Measurements from ENCODE around the gene PGF. TPM values are rescaled to one million over a fixed set of nuclear protein-coding genes. Genes with fewer than 3 reads are reported as not detected.
A peak's percentile ranks its signal among the peaks of the same experiment; 100 is the strongest.

The PGF gene
- polyA plus RNA-seq, 1 donor (not counting 4 experiments of a cell fraction or from before 2014, with no cell fraction given): 16.5 TPM

- Histone ChIP-seq H2AFZ (ENCODE audit: control insufficient read depth, low read length) (no peak overlapping the region), H3K4me2 (ENCODE audit: control insufficient read depth, extremely low read depth, insufficient read depth, low read depth, low read length) (no peak overlapping the region), H3K4me1 (ENCODE audit: control insufficient read depth, extremely low read depth, insufficient read depth, low read length) (peaks cover 6% of the 10 kb centered on the region), H4K20me1 (ENCODE audit: control insufficient read depth, extremely low read depth, insufficient read depth, low read length) (no peaks in the 10 kb centered on the region), H3K9ac (ENCODE audit: control insufficient read depth, extremely low read depth, insufficient read depth, low read length) (no peak overlapping the region), H3K27ac (ENCODE audit: control insufficient read depth, insufficient read depth, low read length) (no peak overlapping the region), H3K27me3 (ENCODE audit: control insufficient read depth, extremely low read depth, insufficient read depth, low read length) (no peaks in the 10 kb centered on the region), H3K9me3 (ENCODE audit: control insufficient read depth, low read depth, low read length) (no peaks in the 10 kb centered on the region), H3K79me2 (ENCODE audit: control insufficient read depth, insufficient read depth, low read length) (no peaks in the 10 kb centered on the region), H3K36me3 (ENCODE audit: control insufficient read depth in 2 of 2, extremely low read depth in 1 of 2, insufficient read depth in 2 of 2, low read length in 2 of 2) (peaks cover under 1 to 2% of the 10 kb centered on the region in 2 experiments), H3K4me3 (ENCODE audit: control insufficient read depth in 2 of 3, extremely low read depth in 1 of 3, insufficient read depth in 2 of 3, low read depth in 1 of 3, low read length in 3 of 3) (no peak overlapping the region), H3K9me1 (ENCODE audit: control insufficient read depth, extremely low read depth, insufficient read depth, low read length) (no peaks in the 10 kb centered on the region)
- FAIRE-seq: no peak
- dilution Hi-C loops (cut with MboI; ENCODE audit: extremely low pct_ligation_motif_present, low sequenced_read_pairs): no loop called here
- TF ChIP-seq, protein P1, sequence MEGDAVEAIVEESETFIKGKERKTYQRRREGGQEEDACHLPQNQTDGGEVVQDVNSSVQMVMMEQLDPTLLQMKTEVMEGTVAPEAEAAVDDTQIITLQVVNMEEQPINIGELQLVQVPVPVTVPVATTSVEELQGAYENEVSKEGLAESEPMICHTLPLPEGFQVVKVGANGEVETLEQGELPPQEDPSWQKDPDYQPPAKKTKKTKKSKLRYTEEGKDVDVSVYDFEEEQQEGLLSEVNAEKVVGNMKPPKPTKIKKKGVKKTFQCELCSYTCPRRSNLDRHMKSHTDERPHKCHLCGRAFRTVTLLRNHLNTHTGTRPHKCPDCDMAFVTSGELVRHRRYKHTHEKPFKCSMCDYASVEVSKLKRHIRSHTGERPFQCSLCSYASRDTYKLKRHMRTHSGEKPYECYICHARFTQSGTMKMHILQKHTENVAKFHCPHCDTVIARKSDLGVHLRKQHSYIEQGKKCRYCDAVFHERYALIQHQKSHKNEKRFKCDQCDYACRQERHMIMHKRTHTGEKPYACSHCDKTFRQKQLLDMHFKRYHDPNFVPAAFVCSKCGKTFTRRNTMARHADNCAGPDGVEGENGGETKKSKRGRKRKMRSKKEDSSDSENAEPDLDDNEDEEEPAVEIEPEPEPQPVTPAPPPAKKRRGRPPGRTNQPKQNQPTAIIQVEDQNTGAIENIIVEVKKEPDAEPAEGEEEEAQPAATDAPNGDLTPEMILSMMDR (optimal IDR thresholded peaks at IDR 0.05 in 1 of 3, IDR thresholded peaks at IDR 0.05 in 1 of 3, conservative IDR thresholded peaks at IDR 0.05 in 1 of 3; ENCODE audit: extremely low read depth in 1 of 3, insufficient read depth in 2 of 3, low read length in 3 of 3): no peak
- no peak for TF ChIP-seq EZH2 (IDR thresholded peaks at IDR 0.05; ENCODE audit: low read length)
- DNase-seq (ENCODE audit: low read depth, low spot score): no peak
These were observed 43.7 kb downstream of the PGF start for GRCh38 chr14:74911704-74912103.

GRCh38 chr14:74911221-74911620 is 44.2 kb downstream of the PGF start:
- peaks cover 6% of the 10 kb centered on the region for H3K4me1 ChIP-seq (ENCODE audit: control insufficient read depth, extremely low read depth, insufficient read depth, low read length)
- no peaks in the 10 kb centered on the region for H3K9me1 ChIP-seq (ENCODE audit: control insufficient read depth, extremely low read depth, insufficient read depth, low read length)
- H3K79me2 ChIP-seq (ENCODE audit: control insufficient read depth, insufficient read depth, low read length): no peaks in the 10 kb centered on the region
- no peak overlapping the region for H2AFZ ChIP-seq (ENCODE audit: control insufficient read depth, low read length)
- peaks cover 4 to 5% of the 10 kb centered on the region in 2 experiments for H3K36me3 ChIP-seq (ENCODE audit: control insufficient read depth in 2 of 2, extremely low read depth in 1 of 2, insufficient read depth in 2 of 2, low read length in 2 of 2)
- FAIRE-seq: no peak
- TF ChIP-seq EZH2 (IDR thresholded peaks at IDR 0.05; ENCODE audit: low read length): no peak
- H3K9me3 ChIP-seq (ENCODE audit: control insufficient read depth, low read depth, low read length): no peaks in the 10 kb centered on the region
- H3K27ac ChIP-seq (ENCODE audit: control insufficient read depth, insufficient read depth, low read length): no peak overlapping the region
- no peaks in the 10 kb centered on the region for H3K27me3 ChIP-seq (ENCODE audit: control insufficient read depth, extremely low read depth, insufficient read depth, low read length)
- no peak overlapping the region for H3K4me2 ChIP-seq (ENCODE audit: control insufficient read depth, extremely low read depth, insufficient read depth, low read depth, low read length)
- no peaks in the 10 kb centered on the region for H4K20me1 ChIP-seq (ENCODE audit: control insufficient read depth, extremely low read depth, insufficient read depth, low read length)
- dilution Hi-C loops (cut with MboI; ENCODE audit: extremely low pct_ligation_motif_present, low sequenced_read_pairs): no loop called here
- no peak overlapping the region for H3K4me3 ChIP-seq (ENCODE audit: control insufficient read depth in 2 of 3, extremely low read depth in 1 of 3, insufficient read depth in 2 of 3, low read depth in 1 of 3, low read length in 3 of 3)
- H3K9ac ChIP-seq (ENCODE audit: control insufficient read depth, extremely low read depth, insufficient read depth, low read length): no peak overlapping the region
- no peak for DNase-seq (ENCODE audit: low read depth, low spot score)

DNA sequence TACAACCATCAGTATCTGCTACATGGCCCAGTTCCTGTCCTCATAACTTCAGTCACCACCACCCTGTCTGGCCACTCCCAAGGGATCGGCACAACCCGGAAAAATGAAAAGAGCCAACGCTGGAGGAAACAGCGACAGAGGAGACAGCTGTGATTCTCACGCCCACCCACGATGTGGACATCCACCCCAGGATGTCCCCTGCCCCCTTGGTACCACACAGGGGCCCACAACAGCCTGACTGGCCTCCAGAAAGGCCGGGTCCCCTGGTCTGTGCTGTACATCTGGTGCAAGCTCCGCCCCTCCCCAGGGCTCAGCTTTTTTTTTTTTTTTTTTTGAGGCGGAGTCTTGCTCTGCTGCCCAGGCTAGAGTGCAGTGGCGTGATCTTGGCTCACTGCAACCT is 44.8 kb downstream of the PGF start:
- H3K9ac ChIP-seq (ENCODE audit: control insufficient read depth, extremely low read depth, insufficient read depth, low read length): no peak overlapping the region
- H3K9me3 ChIP-seq (ENCODE audit: control insufficient read depth, low read depth, low read length): no peaks in the 10 kb centered on the region
- peak overlapping the region; percentile 68 for H2AFZ ChIP-seq (ENCODE audit: control insufficient read depth, low read length)
- H3K4me2 ChIP-seq (ENCODE audit: control insufficient read depth, extremely low read depth, insufficient read depth, low read depth, low read length): no peak overlapping the region
- no peak overlapping the region for H3K4me3 ChIP-seq (ENCODE audit: control insufficient read depth in 2 of 3, extremely low read depth in 1 of 3, insufficient read depth in 2 of 3, low read depth in 1 of 3, low read length in 3 of 3)
- H3K27me3 ChIP-seq (ENCODE audit: control insufficient read depth, extremely low read depth, insufficient read depth, low read length): no peaks in the 10 kb centered on the region
- no peaks in the 10 kb centered on the region for H3K79me2 ChIP-seq (ENCODE audit: control insufficient read depth, insufficient read depth, low read length)
- H3K9me1 ChIP-seq (ENCODE audit: control insufficient read depth, extremely low read depth, insufficient read depth, low read length): no peaks in the 10 kb centered on the region
- peaks cover 5 to 8% of the 10 kb centered on the region in 2 experiments for H3K36me3 ChIP-seq (ENCODE audit: control insufficient read depth in 2 of 2, extremely low read depth in 1 of 2, insufficient read depth in 2 of 2, low read length in 2 of 2)
- DNase-seq (ENCODE audit: low read depth, low spot score): no peak
- dilution Hi-C loops (cut with MboI; ENCODE audit: extremely low pct_ligation_motif_present, low sequenced_read_pairs): no loop called here
- TF ChIP-seq, protein P1 (optimal IDR thresholded peaks at IDR 0.05 in 1 of 3, IDR thresholded peaks at IDR 0.05 in 1 of 3, conservative IDR thresholded peaks at IDR 0.05 in 1 of 3; ENCODE audit: extremely low read depth in 1 of 3, insufficient read depth in 2 of 3, low read length in 3 of 3): no peak
- TF ChIP-seq EZH2 (IDR thresholded peaks at IDR 0.05; ENCODE audit: low read length): no peak
- H3K4me1 ChIP-seq (ENCODE audit: control insufficient read depth, extremely low read depth, insufficient read depth, low read length): peaks cover 6% of the 10 kb centered on the region
- no peak for FAIRE-seq
- H4K20me1 ChIP-seq (ENCODE audit: control insufficient read depth, extremely low read depth, insufficient read depth, low read length): no peaks in the 10 kb centered on the region
- no peak overlapping the region for H3K27ac ChIP-seq (ENCODE audit: control insufficient read depth, insufficient read depth, low read length)

Data from keratinocyte (primary cell).